Thoracic aorta (tissue), 2 donors: ENCODE data around the gene CEACAM20. TPM values are rescaled to one million over a fixed set of nuclear protein-coding genes. Genes with fewer than 3 reads are reported as not detected.
"Not testable (repeated sequence)": the region's sequence is repeated elsewhere in the genome, so short reads cannot be mapped to it uniquely, and the experiment has no call there.

Source experiments
- ATAC-seq: fragments of 150-250 bp; one replicate; pipeline ENCODE4 v1.8.0; 2017; ENCODE audit warnings: low read depth; ENCODE audit not compliant: insufficient number of reproducible peaks, low FRiP score
- DNase-seq: peaks from one replicate; pipeline ENCODE4 v3.0.0-alpha.2; 2020; ENCODE audit warnings: low spot score
- H3K27ac ChIP-seq, 2 donors: fragments of 200-600 bp; sonication (generic); 1 replicate in 1 of 2; 2 replicates in 1 of 2; pipeline ENCODE4 v1.5.1; 2016; ENCODE audit warnings: mild to moderate bottlenecking in 2 of 2, moderate library complexity in 2 of 2
- H3K27me3 ChIP-seq: fragments of 200-600 bp; sonication (generic); replicated peaks from 2 replicates; pipeline ENCODE4 v1.6.0; 2016; ENCODE audit warnings: mild to moderate bottlenecking; ENCODE audit not compliant: insufficient read depth
- H3K36me3 ChIP-seq: fragments of 200-600 bp; sonication (generic); one replicate; pipeline ENCODE4 v1.5.1; 2016
- H3K4me1 ChIP-seq, 2 donors: fragments of 200-600 bp; sonication (generic); 1 replicate in 1 of 2; 2 replicates in 1 of 2; pipeline versions ENCODE4 v1.5.1 to v1.6.0; 2016; ENCODE audit warnings: low read depth in 2 of 2, mild to moderate bottlenecking in 1 of 2; ENCODE audit not compliant: control insufficient read depth in 1 of 2
- H3K4me3 ChIP-seq: fragments of 200-600 bp; sonication (generic); 2 replicates; pipeline ENCODE4 v1.5.1; 2016; ENCODE audit warnings: mild to moderate bottlenecking
- H3K9me3 ChIP-seq: fragments of 200-600 bp; sonication (generic); 2 replicates; pipeline ENCODE4 v1.5.1; 2016
- CTCF ChIP-seq: fragments of 200-600 bp; sonication (generic); IDR thresholded peaks from one replicate; pipeline ENCODE4 v1.5.1; 2019; ENCODE audit warnings: antibody characterized with exemption
- total RNA-seq, 2 donors: library from RNA; depleted of rRNA; stranded (reverse); fragments of >200 nt; gene quantifications; one replicate each; pipeline versions ENCODE4 v1.1.0 to v1.2.3, GENCODE V29; 2016

The CEACAM20 gene
- total RNA-seq, 2 donors from 2014 or later: not detected

- no peaks in the 10 kb centered on the region for H3K27me3 ChIP-seq
- no peak overlapping the region for H3K27ac ChIP-seq
- TF ChIP-seq CTCF: no peak
- no peaks in the 10 kb centered on the region for H3K36me3 ChIP-seq
- ATAC-seq (no peak), DNase-seq (no peak)
- H3K4me1 ChIP-seq: no peaks in the 10 kb centered on the region
- H3K4me3 ChIP-seq: no peak overlapping the region
- no peaks in the 10 kb centered on the region for H3K9me3 ChIP-seq
Measured at GRCh38 chr19:44570603-44570983, 41.1 kb upstream of the CEACAM20 start.

GRCh38 chr19:44567745-44568144, 38.3 kb upstream of the CEACAM20 start:
- TF ChIP-seq CTCF: no peak
- no peaks in the 10 kb centered on the region for H3K36me3 ChIP-seq
- H3K4me1 ChIP-seq: no peaks in the 10 kb centered on the region
- H3K27me3 ChIP-seq: no peaks in the 10 kb centered on the region
- H3K9me3 ChIP-seq: no peaks in the 10 kb centered on the region
- ATAC-seq: no peak
- no peak for DNase-seq
- H3K27ac ChIP-seq: no peak overlapping the region
- H3K4me3 ChIP-seq: no peak overlapping the region

GRCh38 chr19:44566984-44567383, 37.5 kb upstream of the CEACAM20 start:
- no peaks in the 10 kb centered on the region for H3K27me3 ChIP-seq
- no peaks in the 10 kb centered on the region for H3K4me1 ChIP-seq
- TF ChIP-seq CTCF: no peak
- no peaks in the 10 kb centered on the region for H3K36me3 ChIP-seq
- no peak for DNase-seq
- no peak overlapping the region for H3K4me3 ChIP-seq
- H3K9me3 ChIP-seq: no peaks in the 10 kb centered on the region
- no peak for ATAC-seq
- no peak overlapping the region for H3K27ac ChIP-seq

- DNase-seq, H3K9me3 ChIP-seq, H3K4me3 ChIP-seq, ATAC-seq, H3K27ac ChIP-seq, H3K27me3 ChIP-seq, H3K4me1 ChIP-seq, H3K36me3 ChIP-seq: not testable (repeated sequence)
Measured at GRCh38 chr19:44563086-44563655, 33.7 kb upstream of the CEACAM20 start.

GRCh38 chr19:44557933-44558332, 28.5 kb upstream of the CEACAM20 start:
- H3K4me1 ChIP-seq: no peaks in the 10 kb centered on the region
- no peak overlapping the region for H3K4me3 ChIP-seq
- no peaks in the 10 kb centered on the region for H3K27me3 ChIP-seq
- DNase-seq (no peak), ATAC-seq (no peak)
- TF ChIP-seq CTCF: no peak
- no peaks in the 10 kb centered on the region for H3K9me3 ChIP-seq
- no peaks in the 10 kb centered on the region for H3K36me3 ChIP-seq
- H3K27ac ChIP-seq: no peak overlapping the region

- no peak for TF ChIP-seq CTCF
- no peak overlapping the region for H3K27ac ChIP-seq
Measured at GRCh38 chr19:44554641-44555246, 25.3 kb upstream of the CEACAM20 start.

More at GRCh38 chr19:44554641-44555246, 25.3 kb upstream of the CEACAM20 start:
- Histone ChIP-seq H3K27me3 (no peaks in the 10 kb centered on the region), H3K4me3 (no peak overlapping the region), H3K36me3 (no peaks in the 10 kb centered on the region), H3K4me1 (no peaks in the 10 kb centered on the region), H3K9me3 (no peaks in the 10 kb centered on the region)
- no peak for DNase-seq
- no peak for ATAC-seq
